GM19463 (cell line): ENCODE results near the gene UBD.
A peak's percentile ranks its signal among the peaks of the same experiment; 100 is the strongest.

Source experiments
- ATAC-seq: cut with Tn5 transposase; IDR thresholded peaks from one replicate; pipeline ENCODE4 v1.9.1; 2021; ENCODE audit warnings: mild to moderate bottlenecking, moderate library complexity; ENCODE audit not compliant: unreplicated experiment

Gene UBD

DNA sequence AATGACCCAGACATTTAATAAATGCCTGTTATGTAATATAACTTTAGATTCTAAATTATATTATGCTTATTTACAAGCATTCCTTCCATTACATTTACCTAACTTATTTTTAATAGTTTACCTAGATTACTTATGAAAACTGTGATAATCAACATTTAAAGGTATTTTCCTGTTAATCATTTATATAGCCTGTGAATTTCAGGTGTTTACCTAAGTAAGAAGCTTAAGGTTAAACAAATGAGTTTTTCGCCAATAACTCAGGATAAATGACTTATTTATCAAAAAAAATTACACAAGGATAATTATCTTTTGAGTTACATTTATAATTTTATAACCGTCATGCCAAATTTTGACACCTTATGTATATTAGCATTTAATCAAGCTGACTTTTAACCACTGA, 35.5 kb downstream of the UBD start:
- no peak for ATAC-seq

DNA sequence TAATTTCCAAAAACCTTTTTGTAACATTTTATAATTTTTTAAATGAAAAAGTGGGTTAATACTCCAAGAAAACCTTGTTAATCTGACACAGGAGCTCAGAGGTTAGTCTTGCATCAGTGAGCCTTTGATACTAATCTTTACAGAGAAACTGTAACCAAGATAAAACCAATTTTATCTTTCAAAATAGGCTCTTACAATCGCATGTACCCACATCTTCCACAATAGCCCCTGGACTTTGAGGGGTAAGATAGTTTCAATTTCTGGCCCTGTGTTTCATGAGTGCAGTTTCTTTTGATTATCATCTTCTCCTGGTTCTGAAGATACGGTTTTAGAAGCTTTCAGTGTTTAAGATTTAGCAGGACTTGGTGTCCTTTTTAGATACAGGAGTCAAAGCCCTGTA, 37.3 kb downstream of the UBD start:
- ATAC-seq: no peak

DNA sequence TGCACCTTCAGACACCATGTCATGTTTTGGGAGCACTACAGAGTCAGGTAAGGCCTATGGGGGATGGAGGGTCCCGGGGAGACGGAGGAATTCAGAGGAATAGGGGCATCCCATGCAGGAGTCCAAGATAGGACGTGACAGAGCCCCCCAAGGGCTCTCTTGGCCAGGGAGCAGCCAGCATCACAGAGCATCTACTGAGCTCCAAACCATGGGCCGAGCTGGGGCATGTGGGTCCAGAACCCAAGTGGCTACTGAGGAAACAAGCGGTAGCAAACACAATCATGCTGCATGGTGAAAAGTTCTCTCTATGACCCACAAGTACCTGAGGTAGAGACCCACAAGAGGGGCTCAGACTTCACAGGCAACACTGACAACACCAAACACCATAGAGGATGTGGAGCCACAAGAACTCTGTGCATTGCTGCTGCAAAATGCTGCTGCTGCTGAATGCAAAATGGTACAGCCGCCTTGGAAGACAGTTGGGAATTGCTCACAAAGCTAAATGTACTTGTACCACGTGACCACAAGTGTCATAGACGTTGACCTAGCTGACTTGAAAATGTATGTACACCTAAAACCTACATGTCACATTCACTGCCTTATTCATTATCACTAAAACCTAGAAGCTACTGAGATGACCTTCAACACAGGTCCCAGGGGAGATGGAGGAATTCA, 38.4 kb downstream of the UBD start:
- ATAC-seq: no peak

DNA sequence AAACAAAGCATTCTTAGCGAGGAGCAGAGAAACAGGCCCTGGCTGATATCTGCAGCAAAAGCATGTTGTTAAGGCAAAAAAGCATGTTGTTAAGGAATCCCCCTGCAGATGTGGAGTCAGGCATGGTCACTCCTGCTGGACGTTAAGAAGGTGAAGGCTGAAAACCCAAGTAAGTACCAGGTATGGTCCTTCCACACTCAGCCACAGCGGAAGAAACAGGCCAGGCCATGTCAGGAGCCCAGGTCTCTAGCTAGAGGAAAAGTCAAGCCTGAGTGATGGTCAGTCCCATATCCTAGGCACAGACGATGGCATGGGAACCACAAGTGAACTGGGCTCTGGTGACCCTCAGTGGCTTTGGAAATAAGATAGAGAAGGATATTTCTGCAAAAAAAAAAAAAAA, 39.3 kb downstream of the UBD start:
- no peak for ATAC-seq

DNA sequence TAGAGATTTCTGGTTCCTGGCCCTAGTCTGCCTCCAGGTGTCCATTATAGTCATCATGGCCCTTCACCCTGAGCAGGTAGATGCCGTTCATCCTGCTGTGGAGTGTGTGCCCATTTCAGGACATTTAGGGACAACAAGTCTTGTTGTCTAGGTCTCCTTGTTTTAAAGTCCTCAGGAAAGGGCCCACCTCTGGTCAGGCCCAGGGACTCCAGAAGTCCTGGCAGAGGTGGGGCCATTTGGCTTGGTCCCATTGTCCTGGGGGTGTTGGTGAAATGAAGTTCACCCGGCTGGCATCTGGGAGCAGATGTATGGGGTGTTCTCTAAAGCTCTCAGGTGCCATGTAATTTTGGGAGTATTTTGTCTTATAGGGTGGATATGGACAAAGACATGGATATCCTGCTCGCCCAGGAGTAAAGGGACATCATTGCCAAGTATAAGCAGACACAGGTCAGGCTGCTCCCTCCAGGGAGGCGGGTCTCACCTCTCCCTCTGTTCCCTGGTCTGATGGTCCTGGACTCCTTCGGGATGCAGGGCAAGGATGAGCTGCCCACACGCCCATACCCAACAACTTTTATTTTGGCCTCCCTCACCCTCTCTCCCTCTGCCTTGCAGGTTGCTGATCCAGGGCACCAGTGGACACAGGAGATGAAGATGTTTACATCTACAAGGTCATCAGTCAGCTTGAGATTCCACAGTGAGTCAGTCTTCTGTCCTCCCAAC, 40.1 kb downstream of the UBD start:
- no peak for ATAC-seq

DNA sequence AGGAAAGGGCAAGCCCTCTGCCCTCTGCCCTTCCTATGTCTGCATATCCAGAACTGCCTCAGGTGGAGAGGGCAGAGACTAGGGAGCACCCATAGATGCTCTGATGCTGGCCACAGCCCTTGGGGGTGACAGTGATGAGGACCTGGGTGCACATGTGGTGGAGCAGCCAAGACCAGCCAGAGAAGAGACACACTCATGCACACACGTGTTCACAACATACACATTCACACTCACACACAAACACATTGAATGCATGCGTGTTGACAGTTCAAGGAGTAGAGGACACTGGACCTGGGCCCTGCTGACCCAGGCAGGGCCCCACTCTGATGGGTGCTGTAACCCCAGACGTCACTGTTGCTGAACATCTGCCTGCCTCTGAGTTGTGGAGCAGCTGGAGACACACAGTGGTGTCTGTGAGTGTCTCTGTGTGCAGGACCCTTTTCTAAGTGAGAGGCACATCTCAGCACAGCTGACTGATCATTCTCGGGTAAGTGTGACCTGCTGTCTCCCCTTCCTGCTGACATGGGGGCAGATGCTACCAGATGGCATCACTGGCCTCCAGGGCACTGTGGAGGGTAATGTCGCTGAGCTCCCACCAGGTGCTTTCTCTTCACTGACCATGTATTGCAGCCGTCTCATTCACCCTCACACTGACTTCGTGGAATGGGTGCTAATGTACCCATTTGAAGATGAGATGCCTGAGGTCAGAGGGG, 41.6 kb downstream of the UBD start:
- ATAC-seq: no peak

DNA sequence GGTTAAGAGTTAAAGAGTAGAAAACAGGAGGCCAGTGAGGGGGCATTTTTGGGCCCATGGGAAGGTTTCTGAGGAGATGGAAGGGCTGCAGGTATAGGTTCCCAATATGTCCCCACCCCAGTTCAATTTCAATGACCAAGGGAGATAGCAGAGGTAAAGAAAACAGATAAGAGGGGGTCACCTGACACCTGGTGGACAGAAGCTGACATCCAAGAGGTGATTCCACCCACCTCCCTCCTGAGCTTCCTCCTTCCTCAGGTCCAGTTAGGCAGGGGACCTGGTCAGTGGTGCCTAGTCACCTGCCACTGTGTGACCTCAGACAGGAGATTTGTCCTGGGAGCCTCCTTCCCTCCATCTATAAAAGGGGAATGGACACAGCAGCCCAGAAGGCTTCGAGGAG, 42.3 kb downstream of the UBD start:
- no peak for ATAC-seq

DNA sequence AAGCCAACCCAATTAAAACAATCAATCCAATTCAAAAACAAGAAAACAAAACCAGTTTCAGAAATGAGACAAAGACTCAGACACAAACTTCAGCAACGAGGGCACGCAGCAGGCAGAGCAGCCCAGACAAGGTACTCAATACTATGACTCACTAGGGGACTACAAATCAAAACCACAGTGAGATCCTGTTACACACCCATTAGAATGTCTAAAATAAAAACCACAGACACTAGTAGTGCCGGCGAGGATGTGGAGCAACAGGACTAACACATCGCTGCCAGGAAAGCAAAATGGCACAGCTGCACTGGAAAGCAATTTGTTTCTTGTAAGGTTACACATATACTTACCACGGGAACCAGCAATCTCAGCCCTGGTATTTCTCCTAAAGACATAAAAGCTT, 43.4 kb downstream of the UBD start:
- ATAC-seq: no peak

DNA sequence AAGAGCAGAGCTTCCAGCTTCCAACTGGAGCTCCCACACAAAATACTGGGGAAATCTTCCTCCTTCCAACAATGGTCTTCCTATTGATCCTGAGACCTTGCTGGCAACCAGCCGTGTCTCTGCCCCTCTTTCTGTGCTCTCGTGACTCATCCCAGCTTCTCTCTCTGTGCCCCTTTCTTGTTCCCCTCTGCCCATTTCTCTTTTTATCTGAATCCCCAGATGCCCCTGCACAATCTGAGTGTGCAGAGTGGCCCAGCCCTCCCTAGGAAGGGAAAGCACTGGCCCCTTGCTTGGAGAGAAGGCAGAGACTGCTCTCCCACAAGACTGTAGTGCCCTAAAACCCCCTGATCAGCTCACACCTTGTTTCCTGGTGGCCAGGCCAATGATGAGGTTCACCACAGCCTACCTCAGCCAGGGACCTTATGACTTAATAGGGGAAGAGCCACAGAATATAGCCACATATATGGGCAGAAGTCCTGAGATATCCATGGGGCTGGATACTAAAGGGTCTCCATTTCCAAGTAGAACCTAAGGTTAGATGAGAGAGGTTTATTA, 48.7 kb downstream of the UBD start:
- no peak for ATAC-seq

DNA sequence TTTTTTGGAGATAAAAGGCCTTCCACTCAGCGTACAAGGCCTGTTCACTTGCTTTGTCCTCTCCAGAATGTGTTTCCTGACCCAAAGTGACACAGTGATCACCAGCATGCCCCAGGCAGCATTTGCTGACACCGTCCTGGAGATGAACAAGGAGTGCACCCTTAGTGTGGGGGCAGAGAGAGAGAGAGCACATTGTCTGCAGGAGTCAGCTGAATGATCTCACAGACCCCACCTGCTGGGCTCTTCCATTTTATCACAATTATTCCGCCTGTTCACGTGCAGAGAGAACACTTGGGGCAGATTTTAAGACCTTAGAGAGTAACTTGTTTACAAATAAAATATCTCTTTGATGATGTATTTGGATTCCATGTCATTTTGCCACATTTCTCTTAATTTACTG, 49.3 kb downstream of the UBD start:
- no peak for ATAC-seq

DNA sequence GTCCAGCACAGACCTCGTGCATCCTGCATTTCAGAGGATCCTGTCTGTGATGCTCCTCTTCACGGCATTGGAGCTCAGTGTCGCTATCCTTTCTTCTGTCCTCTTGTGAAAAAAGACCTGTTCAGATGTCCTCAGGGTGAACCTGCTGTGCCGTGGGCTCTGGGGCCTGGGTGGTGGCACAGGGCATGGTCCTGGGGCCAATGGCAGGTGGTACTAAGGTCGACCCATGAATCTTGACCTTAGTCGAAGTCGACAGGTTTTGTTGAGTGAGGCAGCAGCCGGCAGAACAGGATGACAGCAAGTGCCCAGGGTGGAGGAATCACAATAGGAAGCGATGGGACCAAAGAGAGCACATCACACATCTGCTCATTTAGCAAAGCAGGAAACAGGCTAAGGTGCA, 49.8 kb downstream of the UBD start:
- no peak for ATAC-seq

DNA sequence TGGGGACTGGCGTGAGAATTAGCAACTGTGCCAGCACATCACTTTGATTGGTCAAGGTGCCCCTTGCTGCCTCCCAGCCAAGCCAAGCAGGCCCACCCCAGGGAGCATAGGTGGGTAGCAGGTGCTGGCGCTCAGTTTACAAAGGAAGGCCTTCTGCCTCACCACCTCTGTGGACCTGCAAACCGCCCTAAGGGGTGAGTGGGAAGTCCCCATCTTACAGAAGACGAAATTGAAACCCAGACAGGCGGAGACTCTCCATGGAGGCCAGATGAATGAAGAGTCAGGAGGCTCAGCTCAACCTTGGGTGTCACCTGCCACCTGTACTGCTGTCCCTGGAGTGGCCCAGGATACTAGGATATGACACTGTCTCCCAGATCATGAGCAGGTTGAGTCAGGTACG, 50.3 kb downstream of the UBD start:
- ATAC-seq: peak; percentile 73

DNA sequence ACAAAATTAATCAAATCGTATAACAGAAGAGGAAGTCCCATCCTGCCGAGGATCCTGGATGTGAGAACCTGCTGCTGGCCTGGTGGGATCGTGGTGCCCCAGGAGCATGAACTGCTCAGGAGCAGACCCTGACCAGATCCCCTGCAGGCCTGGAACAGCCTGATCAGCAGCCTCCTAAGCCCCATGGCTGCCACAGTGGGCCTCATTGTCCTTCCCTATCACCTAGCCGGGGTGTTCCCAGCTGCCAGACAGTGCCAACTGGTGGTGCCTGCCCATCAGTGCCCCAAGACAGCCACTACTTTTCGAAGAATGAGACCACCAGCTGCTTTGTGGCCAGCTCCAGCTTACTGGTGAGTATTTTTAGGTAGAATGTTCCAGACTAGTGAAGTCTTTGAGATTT, 52.2 kb downstream of the UBD start:
- ATAC-seq: no peak

DNA sequence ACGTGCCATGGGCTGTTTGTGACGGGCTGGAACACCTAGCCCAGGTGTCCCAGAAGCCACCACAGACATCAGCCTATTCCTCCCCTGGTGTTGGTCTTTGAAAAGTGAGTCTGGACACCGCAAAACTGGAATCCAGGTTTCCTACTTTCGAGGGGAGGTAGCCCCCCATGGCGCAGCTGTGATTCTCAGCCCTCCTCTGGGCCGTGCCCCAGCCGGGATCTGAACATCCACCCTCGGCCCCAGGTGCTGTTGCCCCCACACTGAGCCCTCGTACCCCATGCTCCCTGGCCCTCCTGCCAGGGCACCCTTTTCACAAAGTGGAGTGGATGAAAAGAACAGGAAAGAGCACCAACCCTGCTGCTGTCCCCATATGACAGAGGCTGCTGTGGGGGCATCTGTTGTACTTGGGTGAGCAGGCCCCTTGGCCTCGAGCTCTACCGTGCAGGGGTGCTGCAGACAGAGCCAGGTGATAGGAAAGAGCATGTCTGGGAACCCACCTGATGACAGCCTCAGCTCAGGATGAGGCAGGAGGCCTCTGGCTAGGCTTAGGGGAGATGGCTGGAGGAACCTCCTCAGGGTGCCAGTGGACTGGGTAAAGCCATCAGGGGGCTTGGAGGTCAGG, 53.0 kb downstream of the UBD start:
- ATAC-seq: no peak

DNA sequence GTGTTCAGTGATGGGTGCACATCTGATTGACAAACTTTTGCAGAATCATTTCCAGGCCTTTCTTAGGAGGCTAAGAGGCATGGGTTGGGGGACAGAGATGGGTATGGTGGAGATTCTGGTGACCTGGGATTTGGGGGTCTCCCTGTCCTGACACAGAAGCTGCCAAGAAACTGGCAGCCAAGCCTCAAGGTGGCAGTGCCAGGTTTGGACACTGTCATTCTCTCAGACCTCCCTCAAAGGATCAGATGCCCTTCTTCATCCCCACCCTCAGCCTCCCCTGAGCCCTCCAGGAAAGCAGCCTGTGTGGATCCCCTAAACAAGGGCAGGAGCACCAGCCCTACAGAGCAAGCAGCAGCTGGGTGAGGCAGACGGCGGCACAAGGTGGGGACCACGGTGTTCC, 53.7 kb downstream of the UBD start:
- no peak for ATAC-seq
